ENCODE data around the gene PALM.
"Not testable (repeated sequence)": the region's sequence is repeated elsewhere in the genome, so short reads cannot be mapped to it uniquely, and the experiment has no call there.

Gene PALM

DNA sequence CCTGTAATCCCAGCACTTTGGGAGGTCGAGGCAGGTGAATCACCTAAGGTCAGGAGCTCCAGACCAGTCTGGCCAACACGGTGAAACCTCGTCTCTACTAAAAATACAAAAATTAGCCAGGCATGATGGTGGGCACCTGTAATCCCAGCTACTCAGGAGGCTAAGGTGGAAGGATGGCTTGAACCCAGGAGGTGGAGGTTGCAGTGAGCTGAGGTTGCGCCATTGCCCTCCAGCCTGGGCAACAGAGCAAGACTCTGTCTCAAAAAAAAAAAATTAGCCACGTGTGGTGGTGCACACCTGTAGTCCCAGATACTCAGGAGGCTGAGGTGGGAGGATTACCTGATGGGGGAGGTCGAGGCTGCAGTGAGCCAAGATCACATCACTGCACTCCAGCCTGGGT is 5.9 kb upstream of the PALM start:
- FAIRE-seq; DNase-seq (ENCODE audit: extremely low spot score, insufficient read length, low read depth): not testable (repeated sequence)

DNA sequence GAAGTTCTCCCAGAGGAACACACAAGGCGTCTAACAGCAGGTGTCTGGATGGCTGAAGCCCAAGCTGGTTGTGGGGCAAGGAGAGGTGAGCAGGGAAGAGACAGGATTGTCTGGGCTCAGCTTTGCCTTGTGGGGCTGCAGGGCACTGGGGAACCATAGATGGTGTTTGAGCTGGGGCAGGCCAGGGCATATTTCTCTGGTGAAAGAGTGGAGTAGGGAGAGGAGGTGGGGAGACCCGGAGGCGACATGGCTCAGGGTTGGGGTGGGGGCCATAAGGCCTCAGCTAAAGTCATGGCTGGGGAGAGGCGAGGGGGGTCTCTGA is 5.4 kb upstream of the PALM start:
- DNase-seq (ENCODE audit: extremely low spot score, insufficient read length, low read depth) = no peak

GRCh38 chr19:703651-704446 is 4.9 kb upstream of the PALM start:
- peak; percentile 67 for FAIRE-seq
- DNase-seq (ENCODE audit: extremely low spot score, insufficient read length, low read depth) = peak; percentile 67

More for the DNA sequence above, 5.4 kb upstream of the PALM start:
- no peak for FAIRE-seq

DNA sequence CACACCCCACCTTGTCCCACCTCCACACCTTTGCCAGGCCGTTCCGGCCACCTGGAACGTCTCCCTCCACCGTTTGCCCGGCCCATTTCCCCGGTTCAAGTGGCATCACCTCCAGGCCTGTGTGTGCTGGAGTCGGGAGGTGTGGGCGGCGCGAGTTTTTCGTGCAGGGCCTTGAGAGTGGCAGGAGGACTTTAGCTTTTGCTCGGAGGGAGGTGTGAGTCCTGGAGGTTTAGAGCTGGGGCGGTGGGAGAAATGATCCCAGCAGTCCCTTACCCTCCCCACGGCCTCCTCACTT is 4.3 kb upstream of the PALM start:
- DNase-seq (ENCODE audit: extremely low spot score, insufficient read length, low read depth) (no peak), FAIRE-seq (no peak)

DNA sequence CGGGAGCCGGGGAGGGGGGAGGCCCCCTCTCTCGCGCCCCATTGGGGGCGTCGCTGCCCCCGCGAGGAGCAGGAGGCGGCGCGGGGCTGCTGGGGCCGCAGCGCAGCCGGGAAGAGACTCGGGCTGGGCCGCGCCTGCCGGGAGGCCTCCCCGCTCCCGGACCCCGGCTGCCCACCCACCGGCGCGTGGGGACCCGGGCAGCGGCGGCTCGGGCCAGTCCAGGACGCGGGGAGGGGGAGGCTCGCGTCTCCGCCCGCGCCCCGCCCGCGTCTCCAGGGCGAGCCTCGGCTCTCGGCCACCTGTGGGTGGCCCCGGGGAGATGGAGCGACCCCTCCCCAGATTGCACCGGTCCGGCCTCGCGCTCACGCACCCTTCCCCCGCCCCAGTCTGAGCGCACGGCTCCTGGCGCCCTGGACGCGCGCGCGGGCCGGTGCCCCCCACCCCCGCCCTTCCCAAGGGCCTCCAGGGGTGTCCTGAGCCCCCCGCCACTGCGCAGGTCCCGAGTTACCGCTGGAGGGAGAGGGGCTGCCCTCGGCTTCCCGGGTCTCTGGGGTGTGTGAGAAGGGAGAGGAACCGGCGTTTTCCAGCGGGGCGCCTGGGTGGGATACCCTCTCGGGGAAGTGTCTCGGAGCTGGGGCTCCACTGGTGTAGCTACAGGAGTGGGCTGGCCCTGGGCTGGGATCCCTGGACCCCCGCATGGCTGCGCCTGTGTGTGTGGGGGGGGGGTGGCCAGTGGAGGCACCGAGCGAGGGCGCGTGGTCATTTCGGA is 645 bp downstream of the PALM start:
- DNase-seq (ENCODE audit: extremely low spot score, insufficient read length, low read depth) (no peak), FAIRE-seq (no peak)

GRCh38 chr19:709965-710571 is 1.3 kb downstream of the PALM start:
- no peak for FAIRE-seq

DNA sequence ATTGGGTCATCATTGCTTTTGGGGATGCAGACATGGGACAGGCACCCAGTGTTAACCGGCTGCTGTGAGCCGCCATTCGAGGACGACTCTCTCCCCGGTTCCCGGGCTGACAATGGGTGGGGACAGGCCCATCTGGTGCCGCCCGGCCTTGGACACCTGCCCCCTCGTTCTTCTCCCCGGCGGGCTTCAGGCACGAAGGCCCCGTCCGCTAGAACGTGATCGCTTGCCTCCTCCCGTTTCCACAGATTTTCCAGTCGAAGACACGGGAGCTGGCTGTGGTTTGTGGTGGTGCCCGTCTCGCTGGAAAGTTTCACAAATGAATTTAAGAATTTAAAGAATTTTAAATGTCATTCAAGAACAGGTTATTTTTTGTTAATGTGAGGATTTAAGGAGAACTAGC is 2.0 kb downstream of the PALM start:
- DNase-seq (ENCODE audit: extremely low spot score, insufficient read length, low read depth) (no peak), FAIRE-seq (no peak)

More at GRCh38 chr19:709965-710571, 1.3 kb downstream of the PALM start:
- DNase-seq (ENCODE audit: extremely low spot score, insufficient read length, low read depth) = no peak

GRCh38 chr19:711254-711653 is 2.5 kb downstream of the PALM start:
- DNase-seq (ENCODE audit: extremely low spot score, insufficient read length, low read depth) (no peak), FAIRE-seq (no peak)

GRCh38 chr19:715347-715746 is 6.6 kb downstream of the PALM start:
- FAIRE-seq = no peak
- DNase-seq (ENCODE audit: extremely low spot score, insufficient read length, low read depth) = no peak

GRCh38 chr19:718251-718951 is 9.7 kb downstream of the PALM start:
- no peak for FAIRE-seq
- DNase-seq (ENCODE audit: extremely low spot score, insufficient read length, low read depth) = no peak

DNA sequence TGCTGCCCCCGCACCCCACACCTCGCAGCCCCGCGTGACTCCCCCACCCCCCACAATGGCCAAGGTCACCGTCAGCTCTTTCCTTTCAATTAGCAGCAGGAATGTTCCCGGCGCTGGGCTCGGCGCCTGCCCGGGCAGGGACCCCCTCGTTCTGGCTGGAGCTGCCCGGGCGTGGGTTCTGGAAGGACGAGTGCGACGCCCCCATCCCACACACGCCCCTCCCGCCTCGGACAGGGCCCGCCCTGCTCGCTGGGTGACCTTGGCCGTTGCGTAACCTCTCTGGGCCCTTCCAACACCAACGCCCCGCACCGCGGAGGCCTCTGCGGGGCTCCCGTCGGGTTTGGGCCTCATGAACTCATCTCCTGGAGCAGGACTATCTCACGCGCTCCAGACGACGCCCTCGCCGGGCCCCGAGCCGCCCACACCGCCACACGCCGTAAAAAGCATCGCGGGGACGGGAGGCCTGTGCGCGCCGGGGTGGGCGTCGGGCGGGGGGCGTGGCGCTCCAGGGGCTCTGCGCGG is 10.3 kb downstream of the PALM start:
- DNase-seq (ENCODE audit: extremely low spot score, insufficient read length, low read depth) = no peak
- no peak for FAIRE-seq

DNA sequence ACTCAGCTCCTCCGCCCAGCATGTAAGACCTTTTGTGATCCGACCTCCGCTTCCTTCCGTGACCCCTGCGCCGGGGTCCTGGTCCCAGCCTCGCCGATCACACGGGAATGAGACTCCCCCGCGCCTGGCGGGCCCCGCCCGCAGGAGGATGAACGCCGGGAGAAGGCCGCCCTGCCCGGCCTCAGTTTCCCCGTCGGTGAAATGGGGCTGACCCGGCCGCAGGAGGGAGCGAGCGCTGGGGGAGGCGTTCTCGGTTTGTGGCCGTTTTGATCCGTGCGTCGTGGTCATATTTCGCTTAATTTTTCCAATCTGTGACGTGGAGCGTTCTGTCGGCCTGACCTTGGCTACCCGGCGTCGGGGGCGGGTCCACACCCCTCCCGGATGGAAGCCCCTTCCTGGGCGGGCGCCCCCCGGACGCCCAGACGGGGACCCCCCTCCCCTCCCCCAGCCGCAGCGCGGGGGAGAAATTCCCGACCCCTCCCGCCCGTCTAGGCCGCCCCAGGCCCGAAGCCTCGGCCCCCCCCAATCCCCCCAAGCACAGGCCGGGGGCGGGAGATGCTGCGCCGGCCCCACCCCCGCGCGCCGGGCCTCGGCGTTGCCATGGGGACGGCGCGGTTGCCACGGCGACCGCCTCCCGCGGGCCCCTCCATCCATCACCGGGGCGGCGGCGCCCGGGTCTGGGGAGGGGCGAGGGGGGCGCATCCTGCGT is 11.1 kb downstream of the PALM start:
- FAIRE-seq = no peak

GRCh38 chr19:720345-721160 is 11.8 kb downstream of the PALM start:
- DNase-seq (ENCODE audit: extremely low spot score, insufficient read length, low read depth) (no peak), FAIRE-seq (no peak)

More for the DNA sequence above, 11.1 kb downstream of the PALM start:
- DNase-seq (ENCODE audit: extremely low spot score, insufficient read length, low read depth) = no peak

DNA sequence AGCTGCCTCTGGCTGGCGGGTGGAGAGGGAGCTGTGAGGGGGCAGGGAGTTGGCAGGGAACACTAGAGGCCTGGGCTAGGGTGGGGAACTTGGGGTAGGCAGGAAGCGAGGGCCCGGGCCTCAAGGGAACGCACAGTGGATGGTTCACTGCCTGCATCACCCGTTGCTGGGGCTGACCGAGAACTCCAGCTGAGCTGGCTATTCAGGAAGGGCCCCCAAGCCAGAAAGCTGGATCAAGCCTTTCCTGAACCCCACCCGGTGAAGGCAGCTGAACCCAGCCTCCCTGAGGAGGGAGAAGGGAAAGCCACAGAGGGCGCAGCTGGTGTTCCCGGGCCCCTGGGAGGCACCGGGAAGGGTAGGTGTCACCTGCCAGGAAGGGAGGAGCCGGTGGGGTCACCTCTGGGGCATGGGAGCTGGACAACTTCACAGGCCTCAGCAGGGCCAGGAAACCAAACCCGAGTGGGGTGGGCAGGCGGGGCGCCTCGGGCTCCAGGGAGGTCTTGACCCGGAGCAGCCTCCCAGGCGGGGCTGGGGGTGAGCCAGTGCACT is 13.9 kb downstream of the PALM start:
- FAIRE-seq = no peak
- DNase-seq (ENCODE audit: extremely low spot score, insufficient read length, low read depth) = no peak

DNA sequence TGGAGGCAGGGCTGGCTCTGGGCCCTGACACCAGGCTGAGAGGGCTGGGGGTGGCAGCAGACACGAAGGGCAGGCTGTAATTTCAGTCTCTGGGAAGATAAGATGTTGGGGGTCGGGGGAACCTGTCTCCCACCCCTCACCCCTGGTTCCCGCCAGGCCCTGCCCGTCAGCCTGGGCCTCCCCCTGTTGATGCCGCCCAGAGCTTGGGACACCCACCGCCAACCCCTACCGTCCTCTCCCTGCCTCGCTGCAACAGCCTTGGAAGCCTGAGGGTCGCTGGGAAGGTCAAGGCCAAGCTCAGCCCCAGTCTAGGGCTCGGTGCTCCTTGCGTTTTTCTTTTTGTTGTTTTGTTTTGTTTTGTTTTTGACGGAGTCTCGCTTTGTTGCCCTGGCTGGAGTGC is 14.5 kb downstream of the PALM start:
- DNase-seq (ENCODE audit: extremely low spot score, insufficient read length, low read depth) (no peak), FAIRE-seq (no peak)

- DNase-seq (ENCODE audit: extremely low spot score, insufficient read length, low read depth) = no peak
- no peak for FAIRE-seq
These were observed 15.0 kb downstream of the PALM start for GRCh38 chr19:723714-724113.

DNA sequence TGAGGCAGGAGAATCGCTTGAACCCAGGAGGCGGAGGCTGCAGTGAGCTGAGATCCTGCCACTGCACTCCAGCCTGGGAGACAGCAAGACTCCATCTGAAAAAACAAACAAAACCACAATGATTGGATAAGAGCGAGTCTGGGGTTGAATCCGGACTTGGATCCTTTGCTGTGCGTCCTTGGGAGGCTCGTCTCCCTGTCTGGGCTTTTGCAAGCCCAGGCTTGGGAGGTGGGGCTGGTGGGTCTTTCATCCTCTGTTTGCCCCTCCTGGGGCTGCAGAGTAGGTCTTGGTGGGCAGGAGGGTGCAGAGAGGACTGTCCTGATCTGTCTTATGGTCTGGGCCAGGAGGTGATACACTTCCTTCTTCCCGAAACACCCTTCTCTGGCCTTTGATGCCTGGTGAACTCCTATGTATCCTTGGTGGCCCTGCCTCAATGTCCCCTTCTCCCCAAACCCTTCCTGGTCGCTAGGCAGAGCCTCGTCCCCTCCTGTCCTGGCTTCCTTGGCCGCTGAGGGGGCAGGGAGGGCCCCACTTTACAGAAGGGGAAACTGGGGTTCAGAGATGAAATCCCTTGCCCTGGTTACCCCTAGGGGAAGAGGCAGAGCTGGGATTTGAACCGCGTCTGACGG is 16.8 kb downstream of the PALM start:
- DNase-seq (ENCODE audit: extremely low spot score, insufficient read length, low read depth) = no peak
- no peak for FAIRE-seq

All from GM18507 (cell line).